ENCODE results near the gene UGT1A5. TPM values are rescaled to one million over a fixed set of nuclear protein-coding genes. Genes with fewer than 3 reads are reported as not detected.

The UGT1A5 gene
- not detected in 2 replicates for polyA plus RNA-seq (2012; rRNA removed)
- polyA plus RNA-seq (2012; cell fraction: cytosol; rRNA removed): not detected in 2 replicates
- not detected in 2 replicates for polyA plus RNA-seq (2012; cell fraction: nucleus; rRNA removed)

DNA sequence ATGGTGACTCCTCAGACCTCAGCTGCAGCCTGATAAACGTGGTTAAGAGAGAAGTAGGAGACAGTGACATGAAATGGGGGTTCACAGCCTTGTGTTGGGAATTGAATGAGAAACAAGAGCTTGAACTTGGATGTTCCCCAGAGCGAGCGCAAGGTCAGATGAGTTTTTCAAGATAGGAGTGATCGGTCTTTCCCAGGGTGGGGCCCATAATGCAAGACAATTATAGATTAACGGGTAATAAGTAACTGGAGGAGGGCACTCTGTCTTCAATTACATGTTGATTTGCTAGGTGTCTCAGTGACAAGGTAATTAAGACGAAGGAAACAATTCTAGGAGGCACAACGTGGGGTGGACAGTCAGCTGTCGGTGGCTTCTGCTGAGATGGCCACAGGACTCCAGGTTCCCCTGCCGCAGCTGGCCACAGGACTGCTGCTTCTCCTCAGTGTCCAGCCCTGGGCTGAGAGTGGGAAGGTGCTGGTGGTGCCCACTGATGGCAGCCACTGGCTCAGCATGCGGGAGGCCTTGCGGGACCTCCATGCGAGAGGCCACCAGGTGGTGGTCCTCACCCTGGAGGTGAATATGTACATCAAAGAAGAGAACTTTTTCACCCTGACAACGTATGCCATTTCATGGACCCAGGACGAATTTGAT is at the start of gene UGT1A5:
Gene UGT1A5 (plus strand): TSS at position 297 of the 651 bp plus-strand sequence. CDS start 85 bp downstream, at position 382.
- CTCF ChIA-PET: interaction anchor here (0.9 to 2.4 kb wide), 5 partner anchors 15 to 268 kb away, joined by 3 to 12 read pairs (median 4); partner anchors contain the start of gene USP40

More for the DNA sequence above, at the start of gene UGT1A5:
- Histone ChIP-seq H3K9me2 (no peaks in the 10 kb centered on the region), H2AFZ (ENCODE audit: low read depth) (no peak within 1 kb of the TSS), H3K4me2 (no peak within 1 kb of the TSS), H3K27ac (ENCODE audit: low read depth in 2 of 2, low read length in 1 of 2) (no peak within 1 kb of the TSS), H4K20me1 (ENCODE audit: insufficient read depth) (no peaks in the 10 kb centered on the region), H3K27me3 (ENCODE audit: insufficient read depth) (no peaks in the 10 kb centered on the region; the same call in 1 of the 2 replicates), H3K79me2 (ENCODE audit: insufficient read depth) (no peaks in the 10 kb centered on the region), H3K36me3 (replicated peaks in 1 of 2; ENCODE audit: control insufficient read depth in 1 of 2, insufficient read depth in 2 of 2, low read length in 1 of 2) (no peaks in the 10 kb centered on the region), H3K9ac (no peak within 1 kb of the TSS), H3K4me1 (ENCODE audit: control insufficient read depth in 1 of 2, insufficient read depth in 2 of 2, low read depth in 1 of 2, low read length in 1 of 2) (peaks cover 0 to 3% of the 10 kb centered on the region in 2 experiments; a peak in 2 of 4 replicates), H3K9me3 (no peaks in the 10 kb centered on the region), H3K4me3 (ENCODE audit: low read depth in 2 of 2, low read length in 1 of 2) (no peak within 1 kb of the TSS), H3F3A (replicated peaks; ENCODE audit: insufficient read depth) (peaks cover 2% of the 10 kb centered on the region)
- DNase-seq: no peak
- POLR2A ChIA-PET: no interaction called here
- WGBS (ENCODE audit: low lambda C conversion rate): 59% methylated on average over 9 of the region's 14 CpGs
- TF ChIP-seq, protein P1, sequence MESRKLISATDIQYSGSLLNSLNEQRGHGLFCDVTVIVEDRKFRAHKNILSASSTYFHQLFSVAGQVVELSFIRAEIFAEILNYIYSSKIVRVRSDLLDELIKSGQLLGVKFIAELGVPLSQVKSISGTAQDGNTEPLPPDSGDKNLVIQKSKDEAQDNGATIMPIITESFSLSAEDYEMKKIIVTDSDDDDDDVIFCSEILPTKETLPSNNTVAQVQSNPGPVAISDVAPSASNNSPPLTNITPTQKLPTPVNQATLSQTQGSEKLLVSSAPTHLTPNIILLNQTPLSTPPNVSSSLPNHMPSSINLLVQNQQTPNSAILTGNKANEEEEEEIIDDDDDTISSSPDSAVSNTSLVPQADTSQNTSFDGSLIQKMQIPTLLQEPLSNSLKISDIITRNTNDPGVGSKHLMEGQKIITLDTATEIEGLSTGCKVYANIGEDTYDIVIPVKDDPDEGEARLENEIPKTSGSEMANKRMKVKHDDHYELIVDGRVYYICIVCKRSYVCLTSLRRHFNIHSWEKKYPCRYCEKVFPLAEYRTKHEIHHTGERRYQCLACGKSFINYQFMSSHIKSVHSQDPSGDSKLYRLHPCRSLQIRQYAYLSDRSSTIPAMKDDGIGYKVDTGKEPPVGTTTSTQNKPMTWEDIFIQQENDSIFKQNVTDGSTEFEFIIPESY (IDR thresholded peaks at IDR 0.05; ENCODE audit: borderline replicate concordance, low read depth): no peak
- TF ChIP-seq EZH2phosphoT487 (IDR thresholded peaks at IDR 0.05; ENCODE audit: borderline replicate concordance, low read depth) (no peak), JUND (IDR thresholded peaks at IDR 0.05) (no peak), SMC3 (IDR thresholded peaks at IDR 0.05; ENCODE audit: low read depth, low read length) (no peak), MXI1 (IDR thresholded peaks at IDR 0.05; ENCODE audit: low read depth, low read length) (no peak), EP300 (IDR thresholded peaks at IDR 0.05; ENCODE audit: borderline replicate concordance in 1 of 2, low read depth in 1 of 2, low read length in 1 of 2) (no peak), FOXJ3 (CRISPR knock-in tag; IDR thresholded peaks at IDR 0.05) (no peak), RFX5 (IDR thresholded peaks at IDR 0.05; ENCODE audit: low read length) (no peak), RXRA (IDR thresholded peaks at IDR 0.05; ENCODE audit: borderline replicate concordance, low read depth) (no peak), RAD21 (IDR thresholded peaks at IDR 0.05; ENCODE audit: low read length) (no peak), MEF2A (IDR thresholded peaks at IDR 0.05; ENCODE audit: borderline replicate concordance, low read depth) (no peak), GATA2 (CRISPR knock-in tag; IDR thresholded peaks at IDR 0.05) (no peak), ELF1 (IDR thresholded peaks at IDR 0.05) (no peak), FOSL2 (IDR thresholded peaks at IDR 0.05; ENCODE audit: borderline replicate concordance, low read depth) (no peak), TEAD4 (IDR thresholded peaks at IDR 0.05; ENCODE audit: borderline replicate concordance, insufficient read depth) (no peak), NFIC (IDR thresholded peaks at IDR 0.05; ENCODE audit: borderline replicate concordance) (no peak), GABPA (IDR thresholded peaks at IDR 0.05; ENCODE audit: low read depth) (no peak)
- TF ChIP-seq, protein P2, sequence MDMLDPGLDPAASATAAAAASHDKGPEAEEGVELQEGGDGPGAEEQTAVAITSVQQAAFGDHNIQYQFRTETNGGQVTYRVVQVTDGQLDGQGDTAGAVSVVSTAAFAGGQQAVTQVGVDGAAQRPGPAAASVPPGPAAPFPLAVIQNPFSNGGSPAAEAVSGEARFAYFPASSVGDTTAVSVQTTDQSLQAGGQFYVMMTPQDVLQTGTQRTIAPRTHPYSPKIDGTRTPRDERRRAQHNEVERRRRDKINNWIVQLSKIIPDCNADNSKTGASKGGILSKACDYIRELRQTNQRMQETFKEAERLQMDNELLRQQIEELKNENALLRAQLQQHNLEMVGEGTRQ (IDR thresholded peaks at IDR 0.05; ENCODE audit: borderline replicate concordance, low read depth, low read length): no peak
- TF ChIP-seq, protein P3, sequence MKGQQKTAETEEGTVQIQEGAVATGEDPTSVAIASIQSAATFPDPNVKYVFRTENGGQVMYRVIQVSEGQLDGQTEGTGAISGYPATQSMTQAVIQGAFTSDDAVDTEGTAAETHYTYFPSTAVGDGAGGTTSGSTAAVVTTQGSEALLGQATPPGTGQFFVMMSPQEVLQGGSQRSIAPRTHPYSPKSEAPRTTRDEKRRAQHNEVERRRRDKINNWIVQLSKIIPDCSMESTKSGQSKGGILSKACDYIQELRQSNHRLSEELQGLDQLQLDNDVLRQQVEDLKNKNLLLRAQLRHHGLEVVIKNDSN (IDR thresholded peaks at IDR 0.05; ENCODE audit: borderline replicate concordance, low read depth): no peak
- TF ChIP-seq, protein P4, sequence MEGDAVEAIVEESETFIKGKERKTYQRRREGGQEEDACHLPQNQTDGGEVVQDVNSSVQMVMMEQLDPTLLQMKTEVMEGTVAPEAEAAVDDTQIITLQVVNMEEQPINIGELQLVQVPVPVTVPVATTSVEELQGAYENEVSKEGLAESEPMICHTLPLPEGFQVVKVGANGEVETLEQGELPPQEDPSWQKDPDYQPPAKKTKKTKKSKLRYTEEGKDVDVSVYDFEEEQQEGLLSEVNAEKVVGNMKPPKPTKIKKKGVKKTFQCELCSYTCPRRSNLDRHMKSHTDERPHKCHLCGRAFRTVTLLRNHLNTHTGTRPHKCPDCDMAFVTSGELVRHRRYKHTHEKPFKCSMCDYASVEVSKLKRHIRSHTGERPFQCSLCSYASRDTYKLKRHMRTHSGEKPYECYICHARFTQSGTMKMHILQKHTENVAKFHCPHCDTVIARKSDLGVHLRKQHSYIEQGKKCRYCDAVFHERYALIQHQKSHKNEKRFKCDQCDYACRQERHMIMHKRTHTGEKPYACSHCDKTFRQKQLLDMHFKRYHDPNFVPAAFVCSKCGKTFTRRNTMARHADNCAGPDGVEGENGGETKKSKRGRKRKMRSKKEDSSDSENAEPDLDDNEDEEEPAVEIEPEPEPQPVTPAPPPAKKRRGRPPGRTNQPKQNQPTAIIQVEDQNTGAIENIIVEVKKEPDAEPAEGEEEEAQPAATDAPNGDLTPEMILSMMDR (IDR thresholded peaks at IDR 0.05): no peak
